Measurements from ENCODE around the gene CCNL2. TPM values are rescaled to one million over a fixed set of nuclear protein-coding genes. Genes with fewer than 3 reads are reported as not detected.

Gene CCNL2
- total RNA-seq, 2 experiments from 2014 or later = 274 to 281 TPM

DNA sequence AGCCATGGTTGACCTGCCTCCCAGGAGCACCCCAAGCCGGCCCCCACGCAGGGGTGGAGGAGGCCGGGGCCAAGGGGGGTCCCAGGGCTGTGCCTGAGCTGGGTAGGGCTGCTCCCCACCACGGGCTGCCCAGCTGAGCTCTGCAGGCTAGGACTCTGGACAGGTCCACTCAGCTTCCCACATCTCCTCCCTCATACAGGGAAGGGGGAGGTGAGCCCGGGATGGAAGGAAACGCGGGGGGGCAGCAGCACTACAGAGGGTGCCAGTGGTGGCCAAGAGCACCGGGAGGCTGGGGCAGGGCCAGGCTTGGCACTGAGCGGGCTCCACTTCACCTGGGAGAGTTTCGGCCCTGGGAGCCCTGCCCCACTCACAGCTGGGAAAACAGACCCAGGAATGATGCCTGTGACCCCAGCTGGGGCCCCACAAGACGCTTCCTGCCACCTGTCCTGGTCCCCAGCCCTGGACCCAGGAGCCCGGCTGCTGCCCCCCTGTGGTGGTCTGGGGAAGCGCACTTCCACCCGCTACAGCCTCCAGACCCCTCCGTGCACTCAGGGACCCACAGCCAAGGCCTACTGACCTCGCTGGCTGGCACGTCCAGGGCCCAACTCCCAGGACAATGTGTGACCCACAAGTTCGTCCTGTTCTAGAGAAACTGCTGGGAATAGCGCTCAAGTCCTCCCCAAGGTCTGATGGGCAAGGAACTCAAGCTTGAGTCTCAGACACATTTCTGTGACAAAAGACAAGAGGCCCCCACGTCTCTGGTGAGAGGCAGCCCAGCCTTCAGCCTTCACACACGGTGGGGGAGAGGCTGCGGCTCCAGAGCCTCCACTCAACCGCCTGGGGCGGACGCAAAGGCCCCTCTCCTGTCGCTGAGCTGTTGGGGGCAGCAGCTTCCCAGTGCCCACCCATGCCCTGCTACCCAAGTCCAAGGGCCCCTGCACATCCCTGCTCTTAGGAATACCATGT is 27.1 kb downstream of the CCNL2 start:
- H3K9me3 Mint-ChIP-seq = no peaks in the 10 kb centered on the region
- intact Hi-C loops (cut with DNase I, micrococcal nuclease) = loop anchor here (1.0 to 10.0 kb wide), 6 partner anchors 17 to 339 kb away; partner anchors contain the start of genes ACAP3 (in 1 of the 2), DVL1 (in 1 of the 2) and PUSL1 (in 1 of the 2)
- Histone ChIP-seq H3K9me3 (ENCODE audit: control insufficient read depth in 1 of 2, insufficient read depth in 1 of 2, low read length in 2 of 2) (peaks cover 0 to 6% of the 10 kb centered on the region in 2 experiments), H3K27ac (ENCODE audit: low read depth in 1 of 2, low read length in 2 of 2) (peak overlapping the region in 1 of 2 donors; percentile 59), H3K27me3 (ENCODE audit: control insufficient read depth in 1 of 2, insufficient read depth in 2 of 2, low read length in 2 of 2) (no peaks in the 10 kb centered on the region), H3K4me1 (ENCODE audit: insufficient read depth, low read length) (peaks cover 54% of the 10 kb centered on the region), H3K36me3 (ENCODE audit: insufficient read depth, low read length) (peaks cover 4% of the 10 kb centered on the region), H3K4me3 (ENCODE audit: low read length) (peak overlapping the region; percentile 45)
- peak overlapping the region; percentile 88 for H3K27ac Mint-ChIP-seq
- H3K4me1 Mint-ChIP-seq (ENCODE audit: low read depth) = peaks cover 43% of the 10 kb centered on the region
- peaks cover 10% of the 10 kb centered on the region for H3K36me3 Mint-ChIP-seq (ENCODE audit: low read depth)
- peak; percentile 93 for TF ChIP-seq CTCF (IDR thresholded peaks at IDR 0.05)
- no peaks in the 10 kb centered on the region for H3K27me3 Mint-ChIP-seq
- ChIA-PET POLR2A (interaction anchor here (0.7 to 4.1 kb wide), 6 partner anchors 18 to 408 kb away, joined by 3 to 23 read pairs (median 5); partner anchors contain the start of genes CCNL2 and DVL1), CTCF (interaction anchor here (0.6 to 1.8 kb wide), 7 partner anchors 18 to 241 kb away, joined by 3 to 10 read pairs (median 3); partner anchors contain the start of gene CCNL2)
- H3K4me3 Mint-ChIP-seq = peak overlapping the region; percentile 80
- DNase-seq = peak; percentile 64 to 84 (median 73)
- peak; percentile 26 for ATAC-seq (ENCODE audit: poor library complexity)

GRCh38 chr1:1371364-1371745 is 27.8 kb downstream of the CCNL2 start:
- Mint-ChIP-seq H3K9me3 (no peaks in the 10 kb centered on the region), H3K27ac (peak overlapping the region; percentile 88), H3K27me3 (no peaks in the 10 kb centered on the region), H3K36me3 (ENCODE audit: low read depth) (peaks cover 10% of the 10 kb centered on the region), H3K4me3 (peak overlapping the region; percentile 80), H3K4me1 (ENCODE audit: low read depth) (peaks cover 43% of the 10 kb centered on the region)
- POLR2A ChIA-PET = interaction anchor here (0.7 to 4.1 kb wide), 6 partner anchors 17 to 408 kb away, joined by 3 to 23 read pairs (median 5); partner anchors contain the start of genes CCNL2 and DVL1
- Histone ChIP-seq H3K36me3 (ENCODE audit: insufficient read depth, low read length) (peaks cover 4% of the 10 kb centered on the region), H3K4me1 (ENCODE audit: insufficient read depth, low read length) (peaks cover 54% of the 10 kb centered on the region), H3K27me3 (ENCODE audit: control insufficient read depth in 1 of 2, insufficient read depth in 2 of 2, low read length in 2 of 2) (no peaks in the 10 kb centered on the region), H3K4me3 (ENCODE audit: low read length) (peak overlapping the region; percentile 45), H3K27ac (ENCODE audit: low read depth in 1 of 2, low read length in 2 of 2) (peak overlapping the region in 1 of 2 donors; percentile 59), H3K9me3 (ENCODE audit: control insufficient read depth in 1 of 2, insufficient read depth in 1 of 2, low read length in 2 of 2) (peaks cover 0 to 6% of the 10 kb centered on the region in 2 experiments)
- CTCF ChIA-PET = interaction anchor here (0.6 to 1.8 kb wide), 7 partner anchors 18 to 242 kb away, joined by 3 to 10 read pairs (median 3); partner anchors contain the start of genes CCNL2 and MRPL20
- intact Hi-C loops (cut with DNase I, micrococcal nuclease) = loop anchor here in 1 of 2 experiments (2.0 to 10.0 kb wide), 2 partner anchors 17 to 67 kb away; partner anchors contain the start of genes ACAP3 and PUSL1
- ATAC-seq (ENCODE audit: poor library complexity) (peak; percentile 73), DNase-seq (peak in 11 of 14 experiments; percentile 30 to 95 (median 75))
- no peak for TF ChIP-seq CTCF (IDR thresholded peaks at IDR 0.05)

- H3K27ac ChIP-seq (ENCODE audit: low read depth in 1 of 2, low read length in 2 of 2) = no peak overlapping the region
- no peak for ATAC-seq (ENCODE audit: poor library complexity)
Observed at GRCh38 chr1:1370771-1371300, 28.3 kb downstream of the CCNL2 start.

More at GRCh38 chr1:1370771-1371300, 28.3 kb downstream of the CCNL2 start:
- no peak for TF ChIP-seq CTCF (IDR thresholded peaks at IDR 0.05)
- no peak overlapping the region for H3K4me3 ChIP-seq (ENCODE audit: low read length)
- H3K36me3 Mint-ChIP-seq (ENCODE audit: low read depth) = peaks cover 10% of the 10 kb centered on the region
- peaks cover 43% of the 10 kb centered on the region for H3K4me1 Mint-ChIP-seq (ENCODE audit: low read depth)
- intact Hi-C loops (cut with DNase I, micrococcal nuclease) = loop anchor here in 1 of 2 experiments (2.0 to 10.0 kb wide), 2 partner anchors 16 to 66 kb away; partner anchors contain the start of genes ACAP3 and PUSL1
- no peaks in the 10 kb centered on the region for H3K9me3 Mint-ChIP-seq
- H3K4me1 ChIP-seq (ENCODE audit: insufficient read depth, low read length) = peaks cover 49% of the 10 kb centered on the region
- no peak for DNase-seq
- H3K27me3 Mint-ChIP-seq = no peaks in the 10 kb centered on the region
- H3K4me3 Mint-ChIP-seq = peak overlapping the region; percentile 80
- H3K27me3 ChIP-seq (ENCODE audit: control insufficient read depth in 1 of 2, insufficient read depth in 2 of 2, low read length in 2 of 2) = no peaks in the 10 kb centered on the region
- ChIA-PET POLR2A (interaction anchor here (2.8 to 4.1 kb wide), 2 partner anchors 16 to 29 kb away, joined by 12 to 23 read pairs; partner anchors contain the start of gene CCNL2), CTCF (interaction anchor here (0.6 to 1.8 kb wide), 5 partner anchors 17 to 134 kb away, joined by 3 to 10 read pairs (median 4); partner anchors contain the start of genes CCNL2 and MRPL20)
- peaks cover 4% of the 10 kb centered on the region for H3K36me3 ChIP-seq (ENCODE audit: insufficient read depth, low read length)
- peaks cover 0 to 6% of the 10 kb centered on the region in 2 experiments for H3K9me3 ChIP-seq (ENCODE audit: control insufficient read depth in 1 of 2, insufficient read depth in 1 of 2, low read length in 2 of 2)
- H3K27ac Mint-ChIP-seq = peak overlapping the region; percentile 88

All from CD4-positive, alpha-beta T cell (primary cell).